ENCODE data around the gene TBX6. TPM values are rescaled to one million over a fixed set of nuclear protein-coding genes. Genes with fewer than 3 reads are reported as not detected.
A peak's percentile ranks its signal among the peaks of the same experiment; 100 is the strongest.

TBX6 gene
- total RNA-seq, 1 experiment from 2014 or later = 5.1 TPM

GRCh38 chr16:30092373-30093010 lies 768 bp upstream of the TBX6 start (continued):
- TF ChIP-seq FOXK1 (CRISPR knock-in tag; IDR thresholded peaks at IDR 0.05) (peak; percentile 47; the same call in 1 of the 2 replicates), MLX (CRISPR knock-in tag; IDR thresholded peaks at IDR 0.05) (no peak), NR1H2 (CRISPR knock-in tag; IDR thresholded peaks at IDR 0.05) (no peak), ZBTB21 (CRISPR knock-in tag; IDR thresholded peaks at IDR 0.05; ENCODE audit: borderline replicate concordance) (no peak), ELF4 (CRISPR knock-in tag; IDR thresholded peaks at IDR 0.05; ENCODE audit: low read depth) (no peak), EMX1 (CRISPR knock-in tag; IDR thresholded peaks at IDR 0.05) (no peak), MAX (CRISPR knock-in tag; IDR thresholded peaks at IDR 0.05) (peak; percentile 50; the same call in 1 of the 2 replicates), ETV6 (CRISPR knock-in tag; IDR thresholded peaks at IDR 0.05) (no peak), SOX15 (CRISPR knock-in tag; IDR thresholded peaks at IDR 0.05) (no peak), SP1 (CRISPR knock-in tag; conservative IDR thresholded peaks at IDR 0.05) (peak; percentile 61), ATF6 (CRISPR knock-in tag; IDR thresholded peaks at IDR 0.05) (no peak), ZNF423 (CRISPR knock-in tag; IDR thresholded peaks at IDR 0.05) (no peak), ZNF317 (CRISPR knock-in tag; IDR thresholded peaks at IDR 0.05; ENCODE audit: borderline replicate concordance, low read depth) (0 out of 2 replicates have a peak, but pooled peaks have one; percentile 12), E2F1 (CRISPR knock-in tag; IDR thresholded peaks at IDR 0.05) (0 out of 2 replicates have a peak, but pooled peaks have one; percentile 5), ERG (CRISPR knock-in tag; IDR thresholded peaks at IDR 0.05) (no peak)

- peaks cover 27% of the 10 kb centered on the region for H3K4me1 Mint-ChIP-seq
- DNase-seq (ENCODE audit: low spot score) (no peak), ATAC-seq (no peak)
- TF ChIP-seq SP1 (CRISPR knock-in tag; conservative IDR thresholded peaks at IDR 0.05) (0 out of 2 replicates have a peak, but pooled peaks have one; percentile 15), ETV6 (CRISPR knock-in tag; IDR thresholded peaks at IDR 0.05) (no peak)
- POLR2A ChIA-PET = interaction anchor here (1.1 to 3.0 kb wide), 2 partner anchors 21 to 25 kb away, joined by 3 to 27 read pairs; partner anchors contain the start of gene ALDOA
- CTCF ChIA-PET = interaction anchor here (0.6 to 3.8 kb wide), 29 partner anchors 9 to 524 kb away, joined by 3 to 129 read pairs (median 7); partner anchors contain the start of genes ALDOA, CORO1A, DCTPP1 and GDPD3
- no peaks in the 10 kb centered on the region for H3K27me3 Mint-ChIP-seq (ENCODE audit: low read depth)
- peak overlapping the region; percentile 87 for H3K4me3 Mint-ChIP-seq
- H3K36me3 Mint-ChIP-seq = peaks cover 12% of the 10 kb centered on the region
- no peak overlapping the region for H3K27ac Mint-ChIP-seq
- peaks cover 4% of the 10 kb centered on the region; the same call in 1 of the 2 replicates for H3K9me3 Mint-ChIP-seq
Observed at GRCh38 chr16:30090610-30091331, 953 bp downstream of the TBX6 start.

Measured in WTC11 (cell line).